Upper lobe of left lung (tissue), 4 donors: ENCODE data around the gene FADS2.

Experiments
- CTCF ChIP-seq, 6 experiments: fragments of 450-650 bp in 4 of 6; fragments of 200-600 bp in 2 of 6; sonication (generic) in 2 of 6; IDR thresholded peaks; one replicate each; pipeline ENCODE4 v1.5.1; 2016 to 2019; ENCODE audit warnings: antibody characterized with exemption in 6 of 6
- POLR2A ChIP-seq, 4 donors: fragments of 450-650 bp; IDR thresholded peaks; one replicate each; pipeline ENCODE4 v1.5.1; 2016 to 2017; ENCODE audit warnings: antibody characterized with exemption in 4 of 4, mild to moderate bottlenecking in 2 of 4

GRCh38 chr11:61793829-61794204 lies 34.3 kb upstream of the FADS2 start:
- TF ChIP-seq CTCF (IDR thresholded peaks at IDR 0.05) = no peak
- no peak for TF ChIP-seq POLR2A (IDR thresholded peaks at IDR 0.05)
